Nephron (organoid): Measurements from ENCODE around the gene LRIG2.
A peak's percentile ranks its signal among the peaks of the same experiment; 100 is the strongest.

Experiments
- H3K27ac Mint-ChIP-seq, 3 experiments: 2 replicates each; pipeline ENCODE4 v1.8.0; 2020; ENCODE audit warnings: mixed read lengths in 3 of 3, mild to moderate bottlenecking in 2 of 3, moderate library complexity in 1 of 3
- H3K27me3 Mint-ChIP-seq: 2 replicates; pipeline ENCODE4 v1.8.0; 2021; ENCODE audit warnings: low read depth, mild to moderate bottlenecking, moderate library complexity, mixed read lengths
- H3K36me3 Mint-ChIP-seq: 2 replicates; pipeline ENCODE4 v1.8.0; 2020; ENCODE audit warnings: low read depth, mixed read lengths
- H3K4me1 Mint-ChIP-seq: 2 replicates; pipeline ENCODE4 v1.8.0; 2020; ENCODE audit warnings: mixed read lengths
- H3K4me3 Mint-ChIP-seq, 3 experiments: 2 replicates each; pipeline ENCODE4 v1.8.0; 2020; ENCODE audit warnings: mild to moderate bottlenecking in 3 of 3, mixed read lengths in 3 of 3, moderate library complexity in 2 of 3
- H3K9me3 Mint-ChIP-seq: 2 replicates; pipeline ENCODE4 v1.8.0; 2020; ENCODE audit warnings: mixed read lengths
- TF ChIP-seq, protein P1 (sequence below), 3 experiments: fragments of 200-600 bp; sonication (generic); IDR thresholded peaks; one replicate each; pipeline ENCODE4 v1.5.0; 2021; ENCODE audit warnings: antibody characterized with exemption in 3 of 3; ENCODE audit not compliant: unreplicated experiment in 3 of 3

Gene LRIG2

GRCh38 chr1:113094506-113094905 lies 21.5 kb downstream of the LRIG2 start:
- Mint-ChIP-seq H3K9me3 (no peaks in the 10 kb centered on the region), H3K27ac (no peak overlapping the region), H3K36me3 (peaks cover 52% of the 10 kb centered on the region), H3K4me3 (no peak overlapping the region), H3K4me1 (peaks cover 9% of the 10 kb centered on the region), H3K27me3 (no peaks in the 10 kb centered on the region)
- TF ChIP-seq, protein P1, sequence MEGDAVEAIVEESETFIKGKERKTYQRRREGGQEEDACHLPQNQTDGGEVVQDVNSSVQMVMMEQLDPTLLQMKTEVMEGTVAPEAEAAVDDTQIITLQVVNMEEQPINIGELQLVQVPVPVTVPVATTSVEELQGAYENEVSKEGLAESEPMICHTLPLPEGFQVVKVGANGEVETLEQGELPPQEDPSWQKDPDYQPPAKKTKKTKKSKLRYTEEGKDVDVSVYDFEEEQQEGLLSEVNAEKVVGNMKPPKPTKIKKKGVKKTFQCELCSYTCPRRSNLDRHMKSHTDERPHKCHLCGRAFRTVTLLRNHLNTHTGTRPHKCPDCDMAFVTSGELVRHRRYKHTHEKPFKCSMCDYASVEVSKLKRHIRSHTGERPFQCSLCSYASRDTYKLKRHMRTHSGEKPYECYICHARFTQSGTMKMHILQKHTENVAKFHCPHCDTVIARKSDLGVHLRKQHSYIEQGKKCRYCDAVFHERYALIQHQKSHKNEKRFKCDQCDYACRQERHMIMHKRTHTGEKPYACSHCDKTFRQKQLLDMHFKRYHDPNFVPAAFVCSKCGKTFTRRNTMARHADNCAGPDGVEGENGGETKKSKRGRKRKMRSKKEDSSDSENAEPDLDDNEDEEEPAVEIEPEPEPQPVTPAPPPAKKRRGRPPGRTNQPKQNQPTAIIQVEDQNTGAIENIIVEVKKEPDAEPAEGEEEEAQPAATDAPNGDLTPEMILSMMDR (IDR thresholded peaks at IDR 0.05; ENCODE audit: unreplicated experiment in 3 of 3) = no peak

DNA sequence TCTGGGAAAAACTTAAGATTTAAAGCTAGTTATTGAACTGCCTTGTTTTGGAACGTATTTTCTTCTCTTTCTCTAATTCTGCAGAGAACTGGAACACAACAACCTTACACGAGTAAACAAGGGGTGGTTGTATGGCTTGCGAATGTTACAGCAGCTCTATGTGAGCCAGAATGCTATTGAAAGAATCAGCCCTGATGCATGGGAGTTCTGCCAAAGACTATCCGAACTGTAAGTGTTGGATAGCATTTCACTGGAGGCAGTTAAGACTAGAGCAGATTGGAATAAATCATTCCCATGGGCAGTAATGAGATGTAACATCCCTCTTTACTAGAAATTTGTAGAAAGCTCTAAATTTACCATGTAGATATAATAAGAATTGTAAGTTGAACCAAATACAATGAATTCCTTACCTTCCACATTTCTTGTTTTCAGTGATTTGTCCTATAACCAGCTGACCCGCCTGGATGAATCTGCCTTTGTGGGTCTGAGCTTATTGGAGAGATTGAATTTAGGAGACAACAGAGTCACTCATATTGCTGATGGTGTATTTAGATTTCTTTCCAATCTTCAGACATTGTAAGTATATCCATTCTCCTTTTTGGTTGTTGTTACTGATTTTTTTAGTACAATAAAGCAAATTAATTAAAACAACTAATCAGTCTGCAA lies 22.9 kb downstream of the LRIG2 start:
- Mint-ChIP-seq H3K36me3 (peaks cover 61% of the 10 kb centered on the region), H3K4me1 (peaks cover 8% of the 10 kb centered on the region), H3K4me3 (no peak overlapping the region), H3K27ac (no peak overlapping the region), H3K9me3 (no peaks in the 10 kb centered on the region), H3K27me3 (no peaks in the 10 kb centered on the region)
- TF ChIP-seq, protein P1 (IDR thresholded peaks at IDR 0.05; ENCODE audit: unreplicated experiment in 3 of 3) = no peak

DNA sequence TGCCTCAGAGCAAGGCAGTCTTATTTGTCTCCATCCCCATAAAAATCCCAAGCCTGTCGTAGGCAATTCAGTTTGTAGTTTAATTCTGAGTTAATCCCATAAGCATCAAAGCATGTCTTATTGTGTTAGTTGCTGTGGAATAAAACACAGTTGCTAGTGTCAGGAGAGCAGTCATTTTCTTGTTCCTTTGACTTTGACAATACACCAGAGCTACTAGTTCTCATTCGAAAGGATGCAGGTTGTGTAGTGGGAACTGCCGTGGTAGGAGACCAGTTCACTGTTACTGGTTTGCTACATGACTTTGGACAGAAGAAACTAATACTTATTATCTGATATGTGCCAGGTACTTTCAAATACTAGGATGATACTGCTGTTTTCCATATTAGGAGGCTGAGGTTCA lies 23.5 kb downstream of the LRIG2 start:
- H3K9me3 Mint-ChIP-seq = no peaks in the 10 kb centered on the region
- H3K36me3 Mint-ChIP-seq = peaks cover 65% of the 10 kb centered on the region
- no peak overlapping the region for H3K4me3 Mint-ChIP-seq
- H3K27me3 Mint-ChIP-seq = no peaks in the 10 kb centered on the region
- H3K27ac Mint-ChIP-seq = no peak overlapping the region
- H3K4me1 Mint-ChIP-seq = peaks cover 7% of the 10 kb centered on the region
- TF ChIP-seq, protein P1 (IDR thresholded peaks at IDR 0.05; ENCODE audit: unreplicated experiment in 3 of 3) = no peak

DNA sequence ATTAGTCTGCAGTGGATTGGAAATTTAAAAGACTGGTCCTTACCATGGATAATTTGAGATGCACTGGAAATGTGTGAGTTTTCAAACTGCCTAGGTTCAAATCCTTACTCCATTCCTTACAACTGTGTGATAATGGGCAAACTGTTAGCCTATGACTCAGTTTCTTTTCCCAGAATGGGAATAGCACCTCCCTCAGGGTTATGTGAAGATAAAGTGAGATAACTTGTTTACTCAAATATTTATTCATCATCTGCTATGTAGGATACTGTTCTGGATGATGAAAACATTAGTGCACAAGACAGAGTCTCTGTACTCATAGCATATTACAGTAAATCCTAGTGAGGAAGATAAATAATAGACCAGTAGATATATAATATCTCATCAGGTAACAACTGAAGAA lies 28.6 kb downstream of the LRIG2 start:
- TF ChIP-seq, protein P1 (IDR thresholded peaks at IDR 0.05; ENCODE audit: unreplicated experiment in 3 of 3) = no peak
- no peaks in the 10 kb centered on the region for H3K9me3 Mint-ChIP-seq
- no peaks in the 10 kb centered on the region for H3K27me3 Mint-ChIP-seq
- no peak overlapping the region for H3K4me3 Mint-ChIP-seq
- peak overlapping the region in 1 of 3 experiments; percentile 11 for H3K27ac Mint-ChIP-seq
- H3K36me3 Mint-ChIP-seq = peaks cover 65% of the 10 kb centered on the region
- no peaks in the 10 kb centered on the region for H3K4me1 Mint-ChIP-seq

DNA sequence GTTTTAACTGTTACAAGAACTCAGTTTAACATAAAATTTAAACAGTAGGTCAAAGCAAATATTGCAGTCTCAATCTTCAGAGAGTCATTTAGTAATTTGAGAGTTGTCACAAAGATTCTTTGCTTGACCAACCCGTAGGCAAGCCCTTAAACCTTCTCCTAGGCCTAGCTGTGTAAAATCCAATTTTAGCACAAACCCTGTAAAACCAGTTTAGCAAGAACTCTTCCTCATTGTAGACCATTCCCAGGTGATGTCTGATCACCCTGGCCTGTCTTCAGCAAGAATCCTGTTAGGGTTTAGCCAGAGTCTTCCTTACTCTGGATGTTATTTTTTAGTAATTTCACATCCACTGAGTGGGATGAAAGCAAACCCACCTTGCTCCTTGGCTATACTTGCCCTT lies 30.1 kb downstream of the LRIG2 start:
- TF ChIP-seq, protein P1 (IDR thresholded peaks at IDR 0.05; ENCODE audit: unreplicated experiment in 3 of 3) = no peak
- Mint-ChIP-seq H3K9me3 (no peaks in the 10 kb centered on the region), H3K36me3 (peaks cover 68% of the 10 kb centered on the region), H3K27me3 (no peaks in the 10 kb centered on the region), H3K4me1 (no peaks in the 10 kb centered on the region), H3K4me3 (no peak overlapping the region), H3K27ac (no peak overlapping the region)

DNA sequence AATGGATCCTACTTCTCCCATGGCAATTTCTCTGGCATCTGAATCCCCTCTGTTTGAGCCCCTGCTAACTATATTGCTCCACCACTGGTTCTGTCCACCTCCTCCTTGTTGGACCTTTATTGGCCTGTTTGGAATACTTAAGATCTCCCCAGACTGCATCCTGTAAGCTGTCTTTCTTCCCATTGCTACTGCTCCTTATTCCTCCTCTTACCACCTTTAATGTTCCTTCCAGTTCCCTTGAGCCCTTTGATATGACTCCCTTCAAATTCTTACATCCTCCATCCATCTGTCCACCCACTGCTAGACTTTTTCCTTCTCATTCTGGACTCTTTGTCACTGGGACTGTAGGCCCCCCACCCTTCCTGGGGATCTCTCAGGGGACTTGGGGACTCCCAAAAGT lies 31.0 kb downstream of the LRIG2 start:
- Mint-ChIP-seq H3K9me3 (no peaks in the 10 kb centered on the region), H3K27ac (no peak overlapping the region), H3K27me3 (no peaks in the 10 kb centered on the region), H3K4me3 (no peak overlapping the region), H3K36me3 (peaks cover 71% of the 10 kb centered on the region), H3K4me1 (no peaks in the 10 kb centered on the region)
- TF ChIP-seq, protein P1 (IDR thresholded peaks at IDR 0.05; ENCODE audit: unreplicated experiment in 3 of 3) = no peak
